K562 (cell line): ENCODE data around the gene NFIC. TPM values are rescaled to one million over a fixed set of nuclear protein-coding genes. Genes with fewer than 3 reads are reported as not detected.

Experiments used
- CBX1 ChIP-seq: sonication (generic); IDR thresholded peaks from 2 replicates; pipeline ENCODE4 v1.6.1; 2016; ENCODE audit warnings: antibody characterized with exemption, low read depth, mild to moderate bottlenecking
- CHCHD3 ChIP-seq: fragments of 250-450 bp; sonication (Bioruptor Pico); IDR thresholded peaks from 2 replicates; pipeline ENCODE4 v2.1.2; 2022; ENCODE audit warnings: mild to moderate bottlenecking
- ESRRA ChIP-seq: fragments of 450-650 bp; IDR thresholded peaks from 2 replicates; pipeline ENCODE4 v1.6.1; 2014; ENCODE audit warnings: low read depth, mild to moderate bottlenecking, moderate library complexity, borderline replicate concordance
- ILK ChIP-seq: fragments of 450-650 bp; IDR thresholded peaks from 2 replicates; pipeline ENCODE4 v1.6.1; 2016; ENCODE audit warnings: missing genetic modification characterization, low read depth, mild to moderate bottlenecking, missing compliant biosample characterization, moderate library complexity, borderline replicate concordance
- KDM4B ChIP-seq, 2 experiments: fragments of 450-650 bp in 1 of 2; sonication (generic) in 1 of 2; IDR thresholded peaks; 2 replicates each; pipeline ENCODE4 v1.6.1; 2016 to 2017; ENCODE audit warnings: borderline replicate concordance in 2 of 2, antibody characterized with exemption in 1 of 2, low read depth in 1 of 2, mild to moderate bottlenecking in 1 of 2
- NFE2L1 ChIP-seq: fragments of 450-650 bp; IDR thresholded peaks from 2 replicates; pipeline ENCODE4 v1.6.1; 2016; ENCODE audit warnings: missing genetic modification characterization, low read depth, mild to moderate bottlenecking, missing compliant biosample characterization, moderate library complexity, borderline replicate concordance
- NFIX ChIP-seq: fragments of 250-450 bp; sonication (Bioruptor Pico); IDR thresholded peaks from 2 replicates; pipeline ENCODE4 v1.4.0; 2020; ENCODE audit warnings: low read depth, mild to moderate bottlenecking, moderate library complexity
- SP2 ChIP-seq: IDR thresholded peaks from 2 replicates; pipeline ENCODE4 v1.6.1; 2011; ENCODE audit warnings: mild to moderate bottlenecking, low read depth, low read length, moderate library complexity; ENCODE audit not compliant: poor library complexity, severe bottlenecking; ENCODE audit errors: extremely low read depth
- ZKSCAN1 ChIP-seq: fragments of 150-350 bp; IDR thresholded peaks from 2 replicates; pipeline ENCODE4 v1.6.1; 2016; ENCODE audit warnings: low read depth, low read length
- ZNF274 ChIP-seq: IDR thresholded peaks from 2 replicates; pipeline ENCODE4 v1.6.1; 2011; ENCODE audit warnings: low read depth, mild to moderate bottlenecking, low read length, moderate library complexity, borderline replicate concordance
- ZNF583 ChIP-seq: fragments of 250-450 bp; sonication (Bioruptor Pico); IDR thresholded peaks from 2 replicates; pipeline ENCODE4 v1.4.0; 2020
- polyA plus RNA-seq, 8 experiments: library from polyadenylated mRNA; depleted of rRNA in 4 of 8; stranded (reverse) in 5 of 8; unstranded in 3 of 8; fragments of >200 nt; fragmentation: Nextera tagmentation in 2 of 8; fragmentation: Illumina TruSeq in 1 of 8; extraction: Ambion mirVana in 2 of 8; extraction: Trizol in 1 of 8; gene quantifications; 2 replicates each; pipeline versions ENCODE4 v1.2.1 to v1.2.3, GENCODE V29; 2011 to 2014; ENCODE audit warnings: inconsistent platforms in 1 of 8, missing spikeins in 1 of 8
- total RNA-seq, 7 experiments: library from RNA; depleted of rRNA in 6 of 7; stranded (reverse); fragments of >200 nt in 6 of 7; fragmentation: Illumina TruSeq in 2 of 7; extraction: Trizol in 2 of 7; gene quantifications; 2 replicates each; pipeline versions ENCODE4 v1.2.1 to v1.2.3, GENCODE V29; 2011 to 2021; ENCODE audit warnings: low replicate concordance in 1 of 7
- TF ChIP-seq, protein P1 (sequence below): fragments of 450-650 bp; IDR thresholded peaks from 2 replicates; pipeline ENCODE4 v1.6.1; 2016; ENCODE audit warnings: mild to moderate bottlenecking, moderate library complexity
- TF ChIP-seq, protein P2 (sequence below): sonication (generic); formaldehyde crosslinking; IDR thresholded peaks from 2 replicates; pipeline ENCODE4 v1.8.0; 2022; ENCODE audit warnings: mild to moderate bottlenecking, missing genetic modification reagents

The NFIC gene
- total and polyA plus RNA-seq, 9 of the 15 experiments (the other 6 are each of a cell fraction or from before 2014, with no cell fraction given) = 0.71 to 62.1 (median 6.9) TPM

GRCh38 chr19:3361384-3362216, 4.8 kb upstream of the NFIC start (continued):
- TF ChIP-seq, protein P1, sequence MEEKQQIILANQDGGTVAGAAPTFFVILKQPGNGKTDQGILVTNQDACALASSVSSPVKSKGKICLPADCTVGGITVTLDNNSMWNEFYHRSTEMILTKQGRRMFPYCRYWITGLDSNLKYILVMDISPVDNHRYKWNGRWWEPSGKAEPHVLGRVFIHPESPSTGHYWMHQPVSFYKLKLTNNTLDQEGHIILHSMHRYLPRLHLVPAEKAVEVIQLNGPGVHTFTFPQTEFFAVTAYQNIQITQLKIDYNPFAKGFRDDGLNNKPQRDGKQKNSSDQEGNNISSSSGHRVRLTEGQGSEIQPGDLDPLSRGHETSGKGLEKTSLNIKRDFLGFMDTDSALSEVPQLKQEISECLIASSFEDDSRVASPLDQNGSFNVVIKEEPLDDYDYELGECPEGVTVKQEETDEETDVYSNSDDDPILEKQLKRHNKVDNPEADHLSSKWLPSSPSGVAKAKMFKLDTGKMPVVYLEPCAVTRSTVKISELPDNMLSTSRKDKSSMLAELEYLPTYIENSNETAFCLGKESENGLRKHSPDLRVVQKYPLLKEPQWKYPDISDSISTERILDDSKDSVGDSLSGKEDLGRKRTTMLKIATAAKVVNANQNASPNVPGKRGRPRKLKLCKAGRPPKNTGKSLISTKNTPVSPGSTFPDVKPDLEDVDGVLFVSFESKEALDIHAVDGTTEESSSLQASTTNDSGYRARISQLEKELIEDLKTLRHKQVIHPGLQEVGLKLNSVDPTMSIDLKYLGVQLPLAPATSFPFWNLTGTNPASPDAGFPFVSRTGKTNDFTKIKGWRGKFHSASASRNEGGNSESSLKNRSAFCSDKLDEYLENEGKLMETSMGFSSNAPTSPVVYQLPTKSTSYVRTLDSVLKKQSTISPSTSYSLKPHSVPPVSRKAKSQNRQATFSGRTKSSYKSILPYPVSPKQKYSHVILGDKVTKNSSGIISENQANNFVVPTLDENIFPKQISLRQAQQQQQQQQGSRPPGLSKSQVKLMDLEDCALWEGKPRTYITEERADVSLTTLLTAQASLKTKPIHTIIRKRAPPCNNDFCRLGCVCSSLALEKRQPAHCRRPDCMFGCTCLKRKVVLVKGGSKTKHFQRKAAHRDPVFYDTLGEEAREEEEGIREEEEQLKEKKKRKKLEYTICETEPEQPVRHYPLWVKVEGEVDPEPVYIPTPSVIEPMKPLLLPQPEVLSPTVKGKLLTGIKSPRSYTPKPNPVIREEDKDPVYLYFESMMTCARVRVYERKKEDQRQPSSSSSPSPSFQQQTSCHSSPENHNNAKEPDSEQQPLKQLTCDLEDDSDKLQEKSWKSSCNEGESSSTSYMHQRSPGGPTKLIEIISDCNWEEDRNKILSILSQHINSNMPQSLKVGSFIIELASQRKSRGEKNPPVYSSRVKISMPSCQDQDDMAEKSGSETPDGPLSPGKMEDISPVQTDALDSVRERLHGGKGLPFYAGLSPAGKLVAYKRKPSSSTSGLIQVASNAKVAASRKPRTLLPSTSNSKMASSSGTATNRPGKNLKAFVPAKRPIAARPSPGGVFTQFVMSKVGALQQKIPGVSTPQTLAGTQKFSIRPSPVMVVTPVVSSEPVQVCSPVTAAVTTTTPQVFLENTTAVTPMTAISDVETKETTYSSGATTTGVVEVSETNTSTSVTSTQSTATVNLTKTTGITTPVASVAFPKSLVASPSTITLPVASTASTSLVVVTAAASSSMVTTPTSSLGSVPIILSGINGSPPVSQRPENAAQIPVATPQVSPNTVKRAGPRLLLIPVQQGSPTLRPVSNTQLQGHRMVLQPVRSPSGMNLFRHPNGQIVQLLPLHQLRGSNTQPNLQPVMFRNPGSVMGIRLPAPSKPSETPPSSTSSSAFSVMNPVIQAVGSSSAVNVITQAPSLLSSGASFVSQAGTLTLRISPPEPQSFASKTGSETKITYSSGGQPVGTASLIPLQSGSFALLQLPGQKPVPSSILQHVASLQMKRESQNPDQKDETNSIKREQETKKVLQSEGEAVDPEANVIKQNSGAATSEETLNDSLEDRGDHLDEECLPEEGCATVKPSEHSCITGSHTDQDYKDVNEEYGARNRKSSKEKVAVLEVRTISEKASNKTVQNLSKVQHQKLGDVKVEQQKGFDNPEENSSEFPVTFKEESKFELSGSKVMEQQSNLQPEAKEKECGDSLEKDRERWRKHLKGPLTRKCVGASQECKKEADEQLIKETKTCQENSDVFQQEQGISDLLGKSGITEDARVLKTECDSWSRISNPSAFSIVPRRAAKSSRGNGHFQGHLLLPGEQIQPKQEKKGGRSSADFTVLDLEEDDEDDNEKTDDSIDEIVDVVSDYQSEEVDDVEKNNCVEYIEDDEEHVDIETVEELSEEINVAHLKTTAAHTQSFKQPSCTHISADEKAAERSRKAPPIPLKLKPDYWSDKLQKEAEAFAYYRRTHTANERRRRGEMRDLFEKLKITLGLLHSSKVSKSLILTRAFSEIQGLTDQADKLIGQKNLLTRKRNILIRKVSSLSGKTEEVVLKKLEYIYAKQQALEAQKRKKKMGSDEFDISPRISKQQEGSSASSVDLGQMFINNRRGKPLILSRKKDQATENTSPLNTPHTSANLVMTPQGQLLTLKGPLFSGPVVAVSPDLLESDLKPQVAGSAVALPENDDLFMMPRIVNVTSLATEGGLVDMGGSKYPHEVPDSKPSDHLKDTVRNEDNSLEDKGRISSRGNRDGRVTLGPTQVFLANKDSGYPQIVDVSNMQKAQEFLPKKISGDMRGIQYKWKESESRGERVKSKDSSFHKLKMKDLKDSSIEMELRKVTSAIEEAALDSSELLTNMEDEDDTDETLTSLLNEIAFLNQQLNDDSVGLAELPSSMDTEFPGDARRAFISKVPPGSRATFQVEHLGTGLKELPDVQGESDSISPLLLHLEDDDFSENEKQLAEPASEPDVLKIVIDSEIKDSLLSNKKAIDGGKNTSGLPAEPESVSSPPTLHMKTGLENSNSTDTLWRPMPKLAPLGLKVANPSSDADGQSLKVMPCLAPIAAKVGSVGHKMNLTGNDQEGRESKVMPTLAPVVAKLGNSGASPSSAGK = peak; percentile 34
- TF ChIP-seq, protein P2, sequence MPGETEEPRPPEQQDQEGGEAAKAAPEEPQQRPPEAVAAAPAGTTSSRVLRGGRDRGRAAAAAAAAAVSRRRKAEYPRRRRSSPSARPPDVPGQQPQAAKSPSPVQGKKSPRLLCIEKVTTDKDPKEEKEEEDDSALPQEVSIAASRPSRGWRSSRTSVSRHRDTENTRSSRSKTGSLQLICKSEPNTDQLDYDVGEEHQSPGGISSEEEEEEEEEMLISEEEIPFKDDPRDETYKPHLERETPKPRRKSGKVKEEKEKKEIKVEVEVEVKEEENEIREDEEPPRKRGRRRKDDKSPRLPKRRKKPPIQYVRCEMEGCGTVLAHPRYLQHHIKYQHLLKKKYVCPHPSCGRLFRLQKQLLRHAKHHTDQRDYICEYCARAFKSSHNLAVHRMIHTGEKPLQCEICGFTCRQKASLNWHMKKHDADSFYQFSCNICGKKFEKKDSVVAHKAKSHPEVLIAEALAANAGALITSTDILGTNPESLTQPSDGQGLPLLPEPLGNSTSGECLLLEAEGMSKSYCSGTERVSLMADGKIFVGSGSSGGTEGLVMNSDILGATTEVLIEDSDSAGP = no peak; the same call in 1 of the 2 replicates
- TF ChIP-seq KDM4B (IDR thresholded peaks at IDR 0.05; ENCODE audit: borderline replicate concordance in 2 of 2, low read depth in 1 of 2) = no peak
- TF ChIP-seq ZNF274 = no peak
- no peak for TF ChIP-seq CBX1
- TF ChIP-seq ZKSCAN1 = no peak
- no peak for TF ChIP-seq NFE2L1 (tag)
- TF ChIP-seq NFIX (CRISPR knock-in tag) = no peak
- TF ChIP-seq ILK (tag) = no peak
- TF ChIP-seq ESRRA = peak; percentile 80
- no peak for TF ChIP-seq CHCHD3 (CRISPR knock-in tag)
- no peak for TF ChIP-seq SP2
- TF ChIP-seq ZNF583 (CRISPR knock-in tag) = no peak
